T-helper 2 cell treated with Interferon-gamma antibody and Interleukin-4, amounts not matched to agents 100 ng/mL and 5 ng/mL, for 36 hours (primary cell): Measurements from ENCODE around the gene DENND5B. TPM values are rescaled to one million over a fixed set of nuclear protein-coding genes. Genes with fewer than 3 reads are reported as not detected.
"Not testable (repeated sequence)": the region's sequence is repeated elsewhere in the genome, so short reads cannot be mapped to it uniquely, and the experiment has no call there.

Experiments used
- intact Hi-C: fragments of 100-400 bp; cut with micrococcal nuclease; formaldehyde crosslinking; loops from one replicate; pipeline ENCODE4 v1.15.1; 2023
- total RNA-seq: library from RNA; stranded (reverse); gene quantifications from 2 replicates; pipeline ENCODE4 v1.2.3, GENCODE V29; 2022

DENND5B gene
- total RNA-seq, 1 donor from 2014 or later: 0.55 TPM

- intact Hi-C loops: no loop called here
Measured at GRCh38 chr12:31557707-31558106, 33.2 kb downstream of the DENND5B start.

DNA sequence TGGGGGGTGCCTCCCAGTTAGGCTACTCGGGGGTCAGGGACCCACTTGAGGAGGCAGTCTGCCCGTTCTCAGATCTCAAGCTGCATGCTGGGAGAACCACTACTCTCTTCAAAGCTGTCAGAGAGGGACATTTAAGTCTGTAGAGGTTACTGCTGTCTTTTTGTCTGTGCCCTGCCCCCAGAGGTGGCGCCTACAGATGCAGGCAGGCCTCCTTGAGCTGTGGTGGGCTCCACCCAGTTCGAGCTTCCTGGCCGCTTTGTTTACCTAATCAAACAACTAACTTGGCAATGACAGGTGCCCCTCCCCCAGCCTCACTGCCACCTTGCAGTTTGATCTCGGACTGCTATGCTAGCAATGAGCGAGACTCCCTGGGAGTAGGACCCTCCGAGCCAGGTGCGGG is 35.5 kb downstream of the DENND5B start:
- intact Hi-C loops: not testable (repeated sequence)

DNA sequence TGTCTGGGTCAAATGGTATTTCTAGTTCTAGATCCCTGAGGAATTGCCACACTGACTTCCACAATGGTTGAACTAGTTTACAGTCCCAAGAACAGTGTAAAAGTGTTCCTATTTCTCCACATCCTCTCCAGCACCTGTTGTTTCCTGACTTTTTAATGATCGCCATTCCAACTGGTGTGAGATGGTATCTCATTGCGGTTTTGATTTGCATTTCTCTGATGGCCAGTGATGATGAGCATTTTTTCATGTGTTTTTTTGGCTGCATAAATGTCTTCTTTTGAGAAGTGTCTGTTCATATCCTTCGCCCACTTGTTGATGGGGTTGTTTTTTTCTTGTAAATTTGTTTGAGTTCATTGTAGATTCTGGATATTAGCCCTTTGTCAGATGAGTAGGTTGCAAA is 40.3 kb downstream of the DENND5B start:
- intact Hi-C loops: not testable (repeated sequence)

DNA sequence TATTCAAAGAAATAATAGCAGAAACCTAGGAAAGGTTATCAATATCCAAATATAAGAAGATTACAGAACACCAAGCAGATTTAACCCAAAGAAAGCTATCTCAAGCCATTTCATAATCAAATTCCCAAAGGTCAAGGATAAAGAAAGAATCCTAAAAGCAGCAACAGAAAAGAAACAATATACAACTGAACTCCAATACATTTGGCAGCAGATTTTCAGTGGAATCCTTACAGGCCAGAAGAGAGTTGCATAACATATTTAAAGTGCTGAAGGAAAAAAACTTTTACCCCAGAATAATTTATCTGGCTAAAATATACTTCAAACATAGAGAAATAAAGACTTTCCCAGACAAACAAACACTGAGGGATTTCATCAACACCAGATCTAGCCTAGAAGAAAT is 54.3 kb downstream of the DENND5B start:
- intact Hi-C loops: no loop called here

DNA sequence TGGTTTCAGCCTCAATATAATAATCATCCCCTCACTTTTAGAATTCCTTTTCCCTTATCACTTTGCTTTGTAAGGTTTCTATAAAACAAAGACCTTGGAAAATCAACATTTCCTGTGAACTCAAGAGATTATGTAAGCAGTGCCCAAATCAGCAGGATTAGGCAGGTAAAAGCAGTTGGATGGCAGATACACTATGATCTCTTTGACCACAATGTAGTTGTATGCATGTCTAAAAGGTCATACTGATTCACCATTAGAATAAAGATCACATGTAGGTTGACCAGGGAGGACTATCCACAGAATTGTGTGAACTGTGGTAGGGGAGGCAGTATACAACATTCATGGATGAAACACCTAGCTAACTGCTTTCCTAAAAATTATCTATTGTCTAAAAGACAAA is 57.5 kb downstream of the DENND5B start:
- intact Hi-C loops: no loop called here

DNA sequence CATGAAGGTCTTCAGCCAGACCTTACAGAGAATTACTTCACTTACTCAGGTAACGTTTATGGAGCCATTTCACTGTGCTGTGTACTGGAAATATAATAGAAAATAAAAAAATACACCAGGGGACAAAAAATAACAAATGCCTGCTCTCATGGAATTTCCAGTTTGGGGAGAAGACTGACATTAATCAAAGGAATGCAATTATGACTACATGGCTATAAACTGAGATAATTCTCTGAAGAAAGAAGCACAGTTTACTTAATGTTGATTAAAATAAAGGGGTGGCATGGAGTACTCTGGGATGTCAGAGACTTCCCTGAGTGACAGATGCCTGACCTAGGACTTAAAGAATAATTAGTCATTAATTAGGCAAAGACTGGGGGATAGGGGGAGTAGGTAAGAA is 59.0 kb downstream of the DENND5B start:
- intact Hi-C loops: no loop called here

DNA sequence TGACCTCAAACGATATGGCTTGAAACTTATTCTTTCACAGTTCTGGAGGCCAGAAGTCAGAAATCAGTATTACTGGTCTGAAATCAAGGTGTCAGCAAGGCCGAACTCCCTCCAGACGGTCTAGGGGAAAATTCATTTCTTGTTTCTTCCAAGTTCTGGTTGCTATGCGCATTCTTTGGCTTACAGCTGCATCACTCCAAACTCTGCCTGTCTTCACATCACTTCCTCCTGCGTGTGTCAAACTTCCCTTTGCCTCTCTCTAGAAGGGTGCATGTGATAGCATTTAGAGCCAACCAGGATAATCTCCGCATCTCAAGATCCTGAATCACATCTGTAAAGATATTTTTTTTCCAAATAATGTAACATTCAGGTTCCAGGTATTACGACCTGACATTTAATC is 62.8 kb downstream of the DENND5B start:
- intact Hi-C loops: no loop called here

- intact Hi-C loops: no loop called here
Measured at GRCh38 chr12:31527083-31527482, 63.9 kb downstream of the DENND5B start.

GRCh38 chr12:31526158-31526546 is 64.8 kb downstream of the DENND5B start:
- intact Hi-C loops: no loop called here

DNA sequence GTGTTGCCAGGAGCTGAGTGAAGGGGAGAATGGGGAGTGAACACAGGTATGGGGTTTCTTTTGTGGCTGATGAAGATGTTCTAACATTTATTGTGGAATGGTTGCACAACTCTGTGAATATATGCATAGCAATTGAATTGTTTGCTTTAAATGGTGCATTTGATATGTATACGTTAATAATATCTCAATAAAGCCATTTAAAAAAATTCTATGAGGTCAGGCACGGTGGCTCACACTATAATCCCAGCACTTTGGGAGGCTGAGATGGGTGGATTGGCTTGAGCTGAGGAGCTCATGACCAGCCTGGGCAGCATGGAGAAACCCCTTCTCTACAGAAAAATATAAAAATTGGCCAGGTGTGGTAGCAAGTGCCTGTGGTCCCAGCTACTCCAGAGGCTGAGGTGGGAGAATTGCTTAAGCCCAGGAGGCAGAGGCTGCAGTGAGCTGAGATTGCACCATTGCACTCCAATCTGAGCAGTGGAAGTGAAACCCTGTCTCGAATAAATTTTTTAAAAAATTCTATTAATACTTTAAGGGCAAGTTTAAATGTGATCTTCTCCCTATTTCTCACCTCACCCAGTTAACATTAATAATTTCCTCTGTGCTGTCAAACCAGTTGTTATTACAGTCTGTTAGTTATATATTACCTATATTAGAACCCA is 65.3 kb downstream of the DENND5B start:
- intact Hi-C loops: no loop called here

- intact Hi-C loops: no loop called here
Measured at GRCh38 chr12:31524791-31525495, 66.0 kb downstream of the DENND5B start.

GRCh38 chr12:31523306-31523705 is 67.6 kb downstream of the DENND5B start:
- intact Hi-C loops: no loop called here

DNA sequence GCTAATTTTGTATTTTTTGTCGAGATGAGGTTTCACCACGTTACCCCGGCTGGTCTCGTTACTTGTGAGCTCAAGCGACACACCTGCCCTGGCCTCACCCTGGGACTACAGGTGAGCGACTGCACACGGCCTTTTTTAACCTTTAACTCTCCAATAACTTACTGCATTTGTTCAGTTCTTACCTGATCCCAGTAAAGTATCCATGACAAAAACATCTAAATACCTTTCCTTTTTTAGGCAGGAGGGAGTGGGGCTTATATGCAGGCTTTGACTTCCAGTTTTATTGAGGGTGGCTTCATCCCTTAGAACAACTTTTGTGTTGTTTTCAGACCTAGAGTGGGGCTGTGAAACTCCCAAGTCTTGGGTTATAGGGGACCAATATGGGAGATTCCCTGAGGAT is 68.3 kb downstream of the DENND5B start:
- intact Hi-C loops: no loop called here

DNA sequence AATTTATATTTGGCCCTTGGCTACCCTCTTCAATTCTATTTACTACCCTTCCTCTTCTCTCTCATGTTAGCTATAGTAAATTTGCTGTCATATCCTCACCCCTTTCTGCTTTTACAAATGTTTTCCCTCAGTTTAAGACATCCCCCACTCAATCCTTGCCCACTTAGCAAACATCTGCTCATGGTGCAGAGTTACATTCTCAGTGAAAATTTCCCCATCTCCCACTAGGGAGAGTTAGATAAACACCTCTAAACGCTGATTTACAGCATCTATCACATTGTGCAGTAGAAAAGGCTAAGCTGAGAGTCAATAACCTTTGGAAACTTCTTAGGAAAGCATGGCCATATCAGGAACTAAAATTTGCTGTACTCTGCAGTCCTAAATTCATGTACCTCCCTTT is 69.0 kb downstream of the DENND5B start:
- intact Hi-C loops: no loop called here

DNA sequence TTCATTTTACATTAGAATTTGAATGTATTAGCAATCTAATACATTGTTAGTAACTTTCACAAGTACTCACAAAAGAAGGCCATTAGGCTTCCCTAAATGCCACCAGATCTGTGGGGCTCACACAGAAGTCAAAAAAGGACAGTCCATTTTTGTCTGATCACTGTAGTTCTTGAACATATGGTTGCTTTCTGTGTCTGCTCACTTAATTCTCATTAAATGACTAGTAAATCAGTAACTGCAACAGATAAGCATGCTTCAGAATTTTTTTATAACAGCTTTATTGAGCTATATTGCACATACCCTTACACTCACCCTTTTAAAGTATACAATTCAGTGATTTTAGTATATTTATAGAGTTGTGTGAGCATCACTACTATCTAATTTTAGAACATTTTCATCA is 71.4 kb downstream of the DENND5B start:
- intact Hi-C loops: no loop called here

- intact Hi-C loops: no loop called here
Measured at GRCh38 chr12:31518680-31519227, 72.2 kb downstream of the DENND5B start.

GRCh38 chr12:31517994-31518393 is 72.9 kb downstream of the DENND5B start:
- intact Hi-C loops: no loop called here

- intact Hi-C loops: no loop called here
Measured at GRCh38 chr12:31516702-31517101, 74.2 kb downstream of the DENND5B start.

DNA sequence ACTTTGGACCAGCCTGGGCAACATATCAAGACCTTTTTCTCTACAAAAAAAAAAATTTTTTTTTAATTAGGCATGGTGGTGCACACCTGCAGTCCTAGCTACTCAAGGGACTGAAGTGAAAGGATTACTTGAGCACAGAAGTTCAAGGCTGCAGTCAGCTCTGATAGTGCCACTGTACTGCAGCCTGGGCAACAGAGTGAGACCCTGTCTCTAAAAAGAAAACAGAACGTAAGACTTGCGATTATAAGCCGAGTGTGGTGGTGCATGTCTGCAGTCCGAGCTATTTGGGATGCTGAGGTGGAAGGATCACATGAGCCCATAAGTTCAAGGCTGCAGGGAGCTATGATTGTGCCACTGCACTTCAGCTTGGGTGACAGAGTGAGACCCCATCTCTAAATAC is 76.0 kb downstream of the DENND5B start:
- intact Hi-C loops: no loop called here

DNA sequence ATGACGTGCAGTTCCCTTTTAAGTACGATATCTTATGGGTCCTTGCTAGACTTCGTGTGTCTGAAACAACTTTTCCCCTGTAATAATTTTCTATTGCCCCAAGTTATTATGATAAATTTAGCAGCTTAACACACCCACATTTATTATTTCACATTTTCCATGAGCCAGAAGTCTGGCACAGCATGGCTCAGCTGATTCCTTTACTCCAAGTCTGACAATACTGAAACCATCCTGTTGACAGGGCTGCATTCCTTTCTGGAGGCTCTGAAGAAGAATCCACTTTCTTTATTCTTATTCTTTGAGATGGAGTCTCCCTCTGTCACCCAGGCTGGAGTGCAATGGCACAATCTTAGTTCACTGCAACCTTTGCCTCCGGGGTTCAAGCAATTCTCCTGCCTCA is 80.9 kb downstream of the DENND5B start:
- intact Hi-C loops: no loop called here

GRCh38 chr12:31508436-31509150 is 82.3 kb downstream of the DENND5B start:
- intact Hi-C loops: no loop called here

GRCh38 chr12:31507966-31508365 is 83.0 kb downstream of the DENND5B start:
- intact Hi-C loops: no loop called here
